Vagina (tissue), 2 donors: ENCODE data around the gene STX5.

Source experiments
- POLR2A ChIP-seq, 2 donors: fragments of 450-650 bp; IDR thresholded peaks; one replicate each; pipeline ENCODE4 v1.6.1; 2017; ENCODE audit warnings: antibody characterized with exemption in 2 of 2, mild to moderate bottlenecking in 2 of 2, moderate library complexity in 2 of 2
- POLR2AphosphoS5 ChIP-seq, 2 donors: sonication (generic); formaldehyde crosslinking; IDR thresholded peaks; one replicate each; pipeline ENCODE4 v1.9.0; 2017; ENCODE audit warnings: antibody characterized with exemption in 2 of 2, mild to moderate bottlenecking in 2 of 2, low read depth in 1 of 2; ENCODE audit not compliant: insufficient read depth in 1 of 2
- TF ChIP-seq, protein P1 (sequence below), 3 experiments: fragments of 450-650 bp in 2 of 3; fragments of 200-600 bp in 1 of 3; sonication (generic) in 1 of 3; IDR thresholded peaks; one replicate each; pipeline ENCODE4 v1.5.1; 2017 to 2019; ENCODE audit warnings: antibody characterized with exemption in 3 of 3, mild to moderate bottlenecking in 2 of 3, moderate library complexity in 2 of 3

- TF ChIP-seq, protein P1, sequence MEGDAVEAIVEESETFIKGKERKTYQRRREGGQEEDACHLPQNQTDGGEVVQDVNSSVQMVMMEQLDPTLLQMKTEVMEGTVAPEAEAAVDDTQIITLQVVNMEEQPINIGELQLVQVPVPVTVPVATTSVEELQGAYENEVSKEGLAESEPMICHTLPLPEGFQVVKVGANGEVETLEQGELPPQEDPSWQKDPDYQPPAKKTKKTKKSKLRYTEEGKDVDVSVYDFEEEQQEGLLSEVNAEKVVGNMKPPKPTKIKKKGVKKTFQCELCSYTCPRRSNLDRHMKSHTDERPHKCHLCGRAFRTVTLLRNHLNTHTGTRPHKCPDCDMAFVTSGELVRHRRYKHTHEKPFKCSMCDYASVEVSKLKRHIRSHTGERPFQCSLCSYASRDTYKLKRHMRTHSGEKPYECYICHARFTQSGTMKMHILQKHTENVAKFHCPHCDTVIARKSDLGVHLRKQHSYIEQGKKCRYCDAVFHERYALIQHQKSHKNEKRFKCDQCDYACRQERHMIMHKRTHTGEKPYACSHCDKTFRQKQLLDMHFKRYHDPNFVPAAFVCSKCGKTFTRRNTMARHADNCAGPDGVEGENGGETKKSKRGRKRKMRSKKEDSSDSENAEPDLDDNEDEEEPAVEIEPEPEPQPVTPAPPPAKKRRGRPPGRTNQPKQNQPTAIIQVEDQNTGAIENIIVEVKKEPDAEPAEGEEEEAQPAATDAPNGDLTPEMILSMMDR (IDR thresholded peaks at IDR 0.05) = no peak
- TF ChIP-seq POLR2A (IDR thresholded peaks at IDR 0.05) (peak in 1 of 2 donors; percentile 92), POLR2AphosphoS5 (IDR thresholded peaks at IDR 0.05; ENCODE audit: insufficient read depth in 1 of 2, low read depth in 1 of 2) (peak; percentile 98 to 100)
These were observed 23.9 kb upstream of the STX5 start for GRCh38 chr11:62855571-62856332.
